Measurements from ENCODE around the gene KISS1.

The KISS1 gene

GRCh38 chr1:204172404-204173029 lies 23.8 kb downstream of the KISS1 start:
- no peak overlapping the region for H3K4me3 ChIP-seq (ENCODE audit: control insufficient read depth, low read depth, low read length)
- TF ChIP-seq, protein P1, sequence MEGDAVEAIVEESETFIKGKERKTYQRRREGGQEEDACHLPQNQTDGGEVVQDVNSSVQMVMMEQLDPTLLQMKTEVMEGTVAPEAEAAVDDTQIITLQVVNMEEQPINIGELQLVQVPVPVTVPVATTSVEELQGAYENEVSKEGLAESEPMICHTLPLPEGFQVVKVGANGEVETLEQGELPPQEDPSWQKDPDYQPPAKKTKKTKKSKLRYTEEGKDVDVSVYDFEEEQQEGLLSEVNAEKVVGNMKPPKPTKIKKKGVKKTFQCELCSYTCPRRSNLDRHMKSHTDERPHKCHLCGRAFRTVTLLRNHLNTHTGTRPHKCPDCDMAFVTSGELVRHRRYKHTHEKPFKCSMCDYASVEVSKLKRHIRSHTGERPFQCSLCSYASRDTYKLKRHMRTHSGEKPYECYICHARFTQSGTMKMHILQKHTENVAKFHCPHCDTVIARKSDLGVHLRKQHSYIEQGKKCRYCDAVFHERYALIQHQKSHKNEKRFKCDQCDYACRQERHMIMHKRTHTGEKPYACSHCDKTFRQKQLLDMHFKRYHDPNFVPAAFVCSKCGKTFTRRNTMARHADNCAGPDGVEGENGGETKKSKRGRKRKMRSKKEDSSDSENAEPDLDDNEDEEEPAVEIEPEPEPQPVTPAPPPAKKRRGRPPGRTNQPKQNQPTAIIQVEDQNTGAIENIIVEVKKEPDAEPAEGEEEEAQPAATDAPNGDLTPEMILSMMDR (conservative IDR thresholded peaks at IDR 0.05; ENCODE audit: control insufficient read depth, insufficient read depth, low read depth, low read length): no peak
- DNase-seq (ENCODE audit: low read depth): no peak

- TF ChIP-seq, protein P1 (conservative IDR thresholded peaks at IDR 0.05; ENCODE audit: control insufficient read depth, insufficient read depth, low read depth, low read length): no peak
Observed at GRCh38 chr1:204171751-204172178, 24.5 kb downstream of the KISS1 start.

GRCh38 chr1:204170494-204171155 lies 25.7 kb downstream of the KISS1 start:
- no peak overlapping the region for H3K4me3 ChIP-seq (ENCODE audit: control insufficient read depth, low read depth, low read length)
- peak; percentile 8 for DNase-seq (ENCODE audit: low read depth)
- TF ChIP-seq, protein P1 (conservative IDR thresholded peaks at IDR 0.05; ENCODE audit: control insufficient read depth, insufficient read depth, low read depth, low read length): no peak

More at GRCh38 chr1:204171751-204172178, 24.5 kb downstream of the KISS1 start:
- peak; percentile 71 for DNase-seq (ENCODE audit: low read depth)
- H3K4me3 ChIP-seq (ENCODE audit: control insufficient read depth, low read depth, low read length): no peak overlapping the region

DNA sequence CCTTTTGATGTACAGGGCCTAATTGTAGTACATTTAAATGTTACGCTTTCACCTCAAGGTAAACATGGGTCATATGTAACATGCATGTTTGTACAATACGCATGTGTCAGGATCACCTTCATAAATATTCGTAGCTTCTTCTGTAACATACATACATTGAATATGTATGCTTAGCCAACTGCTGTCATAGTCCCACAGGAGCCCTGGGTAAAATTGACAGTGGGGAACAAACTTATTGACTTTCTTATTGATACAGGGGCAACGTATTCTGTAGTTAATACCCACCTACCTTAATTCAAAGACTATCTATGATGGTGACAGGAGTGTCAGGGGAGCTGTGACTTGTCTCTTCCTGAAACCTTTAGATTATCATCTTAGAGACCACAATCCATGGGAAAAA lies 26.4 kb downstream of the KISS1 start:
- H3K4me3 ChIP-seq (ENCODE audit: control insufficient read depth, low read depth, low read length): no peak overlapping the region
- TF ChIP-seq, protein P1 (conservative IDR thresholded peaks at IDR 0.05; ENCODE audit: control insufficient read depth, insufficient read depth, low read depth, low read length): no peak
- DNase-seq (ENCODE audit: low read depth): no peak

GRCh38 chr1:204167730-204168129 lies 28.6 kb downstream of the KISS1 start:
- TF ChIP-seq, protein P1 (conservative IDR thresholded peaks at IDR 0.05; ENCODE audit: control insufficient read depth, insufficient read depth, low read depth, low read length): no peak
- no peak for DNase-seq (ENCODE audit: low read depth)
- H3K4me3 ChIP-seq (ENCODE audit: control insufficient read depth, low read depth, low read length): no peak overlapping the region

DNA sequence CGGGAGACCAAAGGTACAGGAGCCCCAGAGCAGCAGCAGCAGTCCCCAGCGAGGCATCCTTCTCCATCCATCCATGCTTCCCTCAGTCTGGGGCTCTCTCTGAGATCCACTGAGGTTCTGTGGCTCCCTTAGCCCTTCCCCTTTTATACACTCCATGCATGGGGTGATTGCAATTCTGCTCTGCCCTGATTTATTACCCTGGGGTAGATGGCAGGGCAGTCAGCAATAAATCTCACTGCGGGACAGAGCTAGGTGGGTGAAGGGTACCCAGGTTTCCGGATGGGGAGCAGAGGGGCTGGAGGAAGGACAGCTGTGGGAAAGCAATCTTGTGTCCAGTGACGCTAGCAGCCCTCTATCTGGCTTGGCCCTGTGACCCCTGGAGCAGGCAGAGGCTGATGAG lies 30.1 kb downstream of the KISS1 start, which contains the start of gene REN:
Gene REN (minus strand): TSS at position 119 of the 400 bp plus-strand sequence. CDS start 44 bp downstream, at position 75.
- DNase-seq (ENCODE audit: low read depth): no peak
- H3K4me3 ChIP-seq (ENCODE audit: control insufficient read depth, low read depth, low read length): no peak within 1 kb of the TSS
- TF ChIP-seq, protein P1 (conservative IDR thresholded peaks at IDR 0.05; ENCODE audit: control insufficient read depth, insufficient read depth, low read depth, low read length): no peak
